GM12874 (cell line): Measurements from ENCODE around the gene APOB.

Source experiments
- CTCF ChIP-seq: IDR thresholded peaks from 2 replicates; pipeline ENCODE4 v1.5.1; 2011; ENCODE audit warnings: low read depth, mild to moderate bottlenecking, control low read depth, low read length, moderate library complexity; ENCODE audit not compliant: insufficient read depth

Gene APOB

GRCh38 chr2:20990442-20991430 lies 53.1 kb downstream of the APOB start:
- TF ChIP-seq CTCF = no peak

DNA sequence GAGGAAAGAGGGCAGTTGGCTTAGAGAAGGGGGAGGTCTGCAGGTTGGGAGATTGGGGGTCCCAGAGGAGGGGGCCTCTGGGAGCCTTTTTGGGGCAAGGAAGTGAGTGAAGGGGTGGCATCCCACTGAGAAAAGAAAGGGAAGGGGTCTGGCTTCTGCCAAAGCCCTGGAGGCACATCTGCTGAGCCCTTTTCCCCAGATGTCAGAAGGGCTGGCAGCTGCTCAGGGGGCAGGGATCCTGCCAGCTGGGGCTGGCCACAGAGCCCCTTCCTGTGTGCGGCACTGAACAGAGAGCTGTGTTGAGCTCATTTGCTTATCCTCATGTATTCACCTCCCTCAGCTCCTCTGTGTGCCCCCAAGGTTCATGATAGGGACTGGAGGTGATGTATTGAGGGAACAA lies 54.5 kb downstream of the APOB start:
- no peak for TF ChIP-seq CTCF

GRCh38 chr2:20988905-20989304 lies 55.0 kb downstream of the APOB start:
- no peak for TF ChIP-seq CTCF

DNA sequence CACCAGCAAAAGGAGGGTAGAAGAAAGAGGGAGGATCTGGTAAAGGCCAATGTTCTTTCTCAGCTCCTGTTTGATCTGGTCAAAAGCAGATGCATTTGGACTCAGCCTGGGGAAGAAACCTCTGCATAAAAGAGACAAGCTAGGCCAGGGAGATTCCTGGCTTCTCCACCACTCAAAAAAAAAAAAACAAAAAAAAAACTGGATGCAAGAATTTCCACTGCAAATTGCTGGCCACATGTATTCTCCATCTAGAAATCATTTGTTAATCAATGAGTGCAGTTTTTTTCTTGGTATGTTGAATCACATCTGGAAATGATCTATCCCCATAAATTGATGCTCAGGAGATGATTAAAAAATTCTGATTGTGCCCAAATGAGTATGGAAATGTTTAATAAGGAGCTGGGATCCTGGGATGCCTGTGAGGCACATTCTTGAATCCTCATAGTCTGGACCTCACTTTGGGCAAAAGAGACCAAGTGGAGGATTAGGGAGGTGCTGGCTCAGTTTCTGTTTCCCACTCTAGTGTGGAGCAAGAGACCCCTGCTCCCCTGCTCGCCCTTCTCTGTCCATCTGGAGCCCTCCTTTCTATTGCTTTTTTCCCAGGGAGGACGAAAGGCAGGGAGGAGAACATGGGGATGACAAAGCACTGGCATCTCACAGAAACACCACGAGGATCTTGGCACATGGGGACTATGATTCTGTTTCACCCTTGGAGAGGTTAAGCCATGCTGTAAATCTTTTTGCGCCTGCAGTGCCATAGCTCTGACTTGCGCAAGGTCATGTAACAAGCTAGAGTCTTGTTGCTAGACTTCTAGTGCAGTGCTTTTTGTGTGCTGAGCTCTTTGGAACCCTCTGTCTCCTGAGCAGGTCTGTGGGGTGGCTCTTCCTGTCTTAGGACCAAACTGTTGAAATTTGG lies 57.6 kb downstream of the APOB start:
- TF ChIP-seq CTCF = no peak

- no peak for TF ChIP-seq CTCF
Observed at GRCh38 chr2:20985062-20985461, 58.8 kb downstream of the APOB start.

- TF ChIP-seq CTCF = no peak
Observed at GRCh38 chr2:20984408-20984807, 59.5 kb downstream of the APOB start.

DNA sequence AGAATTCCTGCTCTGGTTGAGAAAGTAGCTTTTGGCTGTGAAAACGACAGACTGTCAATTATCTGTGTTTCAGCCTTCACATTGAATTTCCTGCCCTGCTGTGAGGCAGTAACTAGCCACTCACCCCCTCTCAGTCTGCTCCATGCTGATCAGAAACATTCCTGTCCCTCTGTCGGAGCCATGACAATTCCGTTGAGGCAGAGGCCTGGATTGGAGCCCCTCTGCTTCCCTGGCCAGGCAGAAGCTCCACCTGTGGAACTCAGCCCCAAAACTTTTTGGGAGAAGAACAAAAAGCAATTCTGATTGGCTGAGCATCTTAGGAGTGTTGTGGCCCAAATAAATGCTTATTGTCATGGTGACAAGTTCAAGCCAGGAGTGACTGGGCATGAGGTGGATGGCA lies 60.0 kb downstream of the APOB start:
- TF ChIP-seq CTCF = no peak
